ENCODE measurements around the gene OSBPL7. TPM values are rescaled to one million over a fixed set of nuclear protein-coding genes. Genes with fewer than 3 reads are reported as not detected.

Gene OSBPL7
- total and polyA plus RNA-seq, 2 of the 8 experiments (the other 6 are each of a cell fraction or from before 2014, with no cell fraction given) = 7.2 to 8.9 TPM

- H2BK15ac ChIP-seq (ENCODE audit: low read length) = no peak overlapping the region
- no peak overlapping the region for H2AK5ac ChIP-seq (ENCODE audit: low read depth, low read length)
- H3K9me3 ChIP-seq (ENCODE audit: insufficient read depth in 2 of 2, low read depth in 1 of 2, low read length in 1 of 2) = no peaks in the 10 kb centered on the region
- peaks cover 5% of the 10 kb centered on the region for H3K23me2 ChIP-seq (ENCODE audit: low read depth, low read length)
- peak overlapping the region; percentile 94 for H2AFZ ChIP-seq (ENCODE audit: low read length)
- H3K36me3 ChIP-seq (ENCODE audit: control insufficient read depth in 2 of 4, insufficient read depth in 4 of 4, low read length in 3 of 4) = no peaks in the 10 kb centered on the region
- H3K79me1 ChIP-seq (ENCODE audit: low read depth, low read length) = no peaks in the 10 kb centered on the region
- no peak overlapping the region for H3K27ac ChIP-seq (ENCODE audit: low read depth, low read length)
- peaks cover 6 to 33% (median 26%) of the 10 kb centered on the region in 4 experiments for H3K27me3 ChIP-seq (replicated peaks in 1 of 4; ENCODE audit: control insufficient read depth in 3 of 4, extremely low read depth in 1 of 4, insufficient read depth in 3 of 4, low read length in 3 of 4)
- peak overlapping the region; percentile 73 for H4K91ac ChIP-seq (replicated peaks; ENCODE audit: insufficient read length, low read length)
- DNase-seq (ENCODE audit: low read depth in 1 of 2, low spot score in 2 of 2) = peak; percentile 31 to 83
- POLR2A ChIA-PET (ENCODE audit: partially characterized antibody) = interaction anchor here (1.0 to 1.7 kb wide), 2 partner anchors 9 to 12 kb away, joined by 3 to 5 read pairs; no protein-coding TSS in a partner anchor
- H3K18ac ChIP-seq (ENCODE audit: extremely low read depth, low read length) = peak overlapping the region; percentile 2; the same call in 1 of the 2 replicates
- no peak for FAIRE-seq
- CTCF ChIA-PET (ENCODE audit: partially characterized antibody) = interaction anchor here (0.6 to 2.1 kb wide), 7 partner anchors 12 to 91 kb away, joined by 3 to 10 read pairs (median 4); no protein-coding TSS in a partner anchor
- no peak overlapping the region for H2BK20ac ChIP-seq (ENCODE audit: low read length)
- H3K4me2 ChIP-seq (ENCODE audit: insufficient read depth in 1 of 2, low read depth in 2 of 2, low read length in 2 of 2) = peak overlapping the region; percentile 69 to 89
- H3K56ac ChIP-seq (replicated peaks; ENCODE audit: insufficient read length, low read depth, low read length) = peak overlapping the region; percentile 52
- H2BK120ac ChIP-seq (replicated peaks; ENCODE audit: low read depth, low read length) = no peak overlapping the region
- peak overlapping the region; percentile 49 to 69 (median 62) for H3K4me3 ChIP-seq (ENCODE audit: extremely low read depth in 1 of 4, insufficient read depth in 2 of 4, low read depth in 3 of 4, low read length in 4 of 4)
- no peak overlapping the region for H2BK5ac ChIP-seq (ENCODE audit: low read depth, low read length)
- peak overlapping the region; percentile 29 for H3K4ac ChIP-seq (replicated peaks; ENCODE audit: insufficient read length, low read depth, low read length)
- no peak overlapping the region for H4K5ac ChIP-seq (ENCODE audit: insufficient read length, low read depth, low read length)
- H4K20me1 ChIP-seq (replicated peaks in 1 of 2; ENCODE audit: control insufficient read depth in 1 of 2, insufficient read depth in 2 of 2, low read length in 2 of 2) = peaks cover 0 to 3% of the 10 kb centered on the region in 2 experiments
- H2BK12ac ChIP-seq (ENCODE audit: low read depth, low read length) = no peak overlapping the region; the same call in 1 of the 2 replicates
- whole genome bisulfite sequencing, 2 experiments (ENCODE audit: extremely low coverage in 1 of 2, insufficient coverage in 1 of 2, insufficient read length in 1 of 2, insufficient replicate concordance in 2 of 2, low coverage in 1 of 2, low lambda C conversion rate in 2 of 2, missing lambda C conversion rate in 1 of 2) = 4% methylated on average over 60 of the region's 70 CpGs; no CpG with 5 or more reads in 1 of the 2 experiments
- peak overlapping the region; percentile 89; the same call in 1 of the 2 replicates for H4K8ac ChIP-seq (ENCODE audit: extremely low read depth, insufficient read depth, low read length)
- H3K14ac ChIP-seq (ENCODE audit: insufficient read length) = no peak overlapping the region
- peaks cover 0 to 3% (median 2%) of the 10 kb centered on the region in 4 experiments; a peak in 3 of 7 replicates for H3K4me1 ChIP-seq (replicated peaks in 1 of 4; ENCODE audit: control insufficient read depth in 3 of 4, insufficient read depth in 4 of 4, low read length in 3 of 4)
- no peaks in the 10 kb centered on the region for H3K79me2 ChIP-seq (ENCODE audit: control insufficient read depth in 1 of 2, insufficient read depth in 2 of 2, low read length in 2 of 2)
- peak overlapping the region; percentile 36 to 65 (median 46); a peak in 6 of 7 replicates for H3K9ac ChIP-seq (replicated peaks in 1 of 4; ENCODE audit: extremely low read depth in 1 of 4, low read depth in 3 of 4, low read length in 3 of 4)
- no peak overlapping the region for H3K23ac ChIP-seq (ENCODE audit: insufficient read length)
- no peak for TF ChIP-seq YY1 (IDR thresholded peaks at IDR 0.05; ENCODE audit: low read depth, low read length)
- 0 out of 4 replicates have a peak, but pooled peaks have one; percentile 14 to 31 for TF ChIP-seq SIN3A (conservative IDR thresholded peaks at IDR 0.05 in 1 of 2, IDR thresholded peaks at IDR 0.05 in 1 of 2; ENCODE audit: low read depth in 1 of 2, low read length in 2 of 2)
- TF ChIP-seq CTCF (IDR thresholded peaks at IDR 0.05; ENCODE audit: control extremely low read depth in 1 of 3, insufficient read depth in 1 of 3, low read depth in 1 of 3, low read length in 3 of 3) = peak; percentile 52 to 59 (median 54)
- no peak for TF ChIP-seq BACH1 (IDR thresholded peaks at IDR 0.05; ENCODE audit: low read length)
- TF ChIP-seq TBP (IDR thresholded peaks at IDR 0.05; ENCODE audit: low read depth, low read length) = peak; percentile 61
- TF ChIP-seq CREB1 (IDR thresholded peaks at IDR 0.05) = no peak; the same call in 1 of the 2 replicates
- peak; percentile 37 for TF ChIP-seq RNF2 (IDR thresholded peaks at IDR 0.05; ENCODE audit: borderline replicate concordance, low read depth, low read length, missing control alignments, poor library complexity, severe bottlenecking)
Measured at GRCh38 chr17:47789611-47790561, 31.7 kb downstream of the OSBPL7 start.
